Panc1 (cell line): Measurements from ENCODE around the gene TRIM28. TPM values are rescaled to one million over a fixed set of nuclear protein-coding genes. Genes with fewer than 3 reads are reported as not detected.

Experiments used
- ATAC-seq: fragments of 200-7000 bp; cut with Tn5 transposase; 2 replicates; pipeline ENCODE4 v1.9.1; 2020; ENCODE audit warnings: mild to moderate bottlenecking, moderate library complexity
- BruUV-seq: library from RNA; stranded (reverse); fragments of 400-500 nt; replicated peaks from 2 replicates; lab custom pipeline; 2021; lab: Mats Ljungman, UMichigan
- CTCF ChIA-PET: fragments of 300-600 bp; sonication (Branson Sonifier 250); formaldehyde crosslinking; loops from one replicate; lab custom pipeline; 2022; ENCODE audit warnings: antibody characterized with exemption; lab: Charles Lee
- POLR2A ChIA-PET: fragments of 300-600 bp; sonication (Branson Sonifier 250); formaldehyde crosslinking; loops from one replicate; lab custom pipeline; 2022; ENCODE audit warnings: antibody characterized with exemption; lab: Charles Lee
- DNase-seq: peaks from one replicate; pipeline ENCODE4 v3.0.0-alpha.2; 2010; ENCODE audit warnings: low read depth, low spot score
- H3K27ac ChIP-seq: 2 replicates; pipeline ENCODE4 v1.5.1; 2011; ENCODE audit warnings: mild to moderate bottlenecking, low read length, inconsistent platforms
- H3K27me3 ChIP-seq: fragments of 200-500 bp; sonication (Bioruptor generic); 2 replicates; pipeline ENCODE4 v1.6.0; 2014; ENCODE audit warnings: low read length, inconsistent platforms; ENCODE audit not compliant: control insufficient read depth, insufficient read depth
- H3K36me3 ChIP-seq: fragments of 200-500 bp; sonication (Bioruptor generic); 2 replicates; pipeline ENCODE4 v1.5.1; 2014; ENCODE audit warnings: inconsistent platforms, mild to moderate bottlenecking, low read length, moderate library complexity; ENCODE audit not compliant: control insufficient read depth, insufficient read depth
- H3K4me1 ChIP-seq: 2 replicates; pipeline ENCODE4 v1.5.1; 2011; ENCODE audit warnings: inconsistent platforms, mild to moderate bottlenecking, low read length, moderate library complexity; ENCODE audit not compliant: control insufficient read depth, insufficient read depth
- H3K4me3 ChIP-seq, 2 experiments: 2 replicates each; pipeline ENCODE4 v1.5.1; 2011 to 2012; ENCODE audit warnings: low read depth in 2 of 2, low read length in 2 of 2, mild to moderate bottlenecking in 2 of 2, inconsistent platforms in 1 of 2, moderate library complexity in 1 of 2
- H3K9me3 ChIP-seq: fragments of 200-500 bp; sonication (Bioruptor generic); 2 replicates; pipeline ENCODE4 v1.5.1; 2014; ENCODE audit warnings: low read depth, mild to moderate bottlenecking, inconsistent platforms, low read length, moderate library complexity; ENCODE audit not compliant: control insufficient read depth, insufficient read depth
- POLR2AphosphoS5 ChIP-seq: IDR thresholded peaks from 2 replicates; pipeline ENCODE4 v1.6.1; 2012; ENCODE audit warnings: mild to moderate bottlenecking, low read depth, low read length, moderate library complexity
- REST ChIP-seq, 2 experiments: IDR thresholded peaks; 2 replicates each; pipeline ENCODE4 v1.6.1; 2011 to 2012; ENCODE audit warnings: low read depth in 2 of 2, control low read depth in 1 of 2, low read length in 1 of 2, mild to moderate bottlenecking in 1 of 2, moderate library complexity in 1 of 2; ENCODE audit not compliant: insufficient read depth in 1 of 2
- SIN3A ChIP-seq: IDR thresholded peaks from 2 replicates; pipeline ENCODE4 v1.6.1; 2012; ENCODE audit warnings: low read depth, mild to moderate bottlenecking, low read length, moderate library complexity, borderline replicate concordance; ENCODE audit not compliant: insufficient read depth
- TCF7L2 ChIP-seq: IDR thresholded peaks from 2 replicates; pipeline ENCODE4 v1.6.1; 2011; ENCODE audit warnings: mild to moderate bottlenecking, low read depth, low read length, inconsistent platforms
- in situ Hi-C: cut with HindIII; loops from 2 replicates; pipeline ENCODE4 v1.10.0; 2016; ENCODE audit warnings: low sequenced_read_pairs, low pct_unique_long_range_greater_than_20kb
- intact Hi-C: fragments of 100-400 bp; cut with micrococcal nuclease; formaldehyde crosslinking; loops from one replicate; pipeline ENCODE4 v1.10.0; 2022; ENCODE audit not compliant: unreplicated experiment
- microRNA-seq: library from miRNA; unstranded; fragments of <30 nt; microRNA quantifications from one replicate; pipeline ENCODE4 v1.1.0, GENCODE V29; 2020; ENCODE audit not compliant: unreplicated experiment
- total RNA-seq: library from RNA; stranded (reverse); gene quantifications from one replicate; pipeline ENCODE4 v1.2.1, GENCODE V29; 2021; ENCODE audit not compliant: unreplicated experiment
- TF ChIP-seq, protein P1 (sequence below): fragments of 450-650 bp; IDR thresholded peaks from 2 replicates; pipeline ENCODE4 v1.5.1; 2017; ENCODE audit warnings: mild to moderate bottlenecking

The TRIM28 gene
- total RNA-seq, 1 experiment from 2014 or later = 767 TPM

DNA sequence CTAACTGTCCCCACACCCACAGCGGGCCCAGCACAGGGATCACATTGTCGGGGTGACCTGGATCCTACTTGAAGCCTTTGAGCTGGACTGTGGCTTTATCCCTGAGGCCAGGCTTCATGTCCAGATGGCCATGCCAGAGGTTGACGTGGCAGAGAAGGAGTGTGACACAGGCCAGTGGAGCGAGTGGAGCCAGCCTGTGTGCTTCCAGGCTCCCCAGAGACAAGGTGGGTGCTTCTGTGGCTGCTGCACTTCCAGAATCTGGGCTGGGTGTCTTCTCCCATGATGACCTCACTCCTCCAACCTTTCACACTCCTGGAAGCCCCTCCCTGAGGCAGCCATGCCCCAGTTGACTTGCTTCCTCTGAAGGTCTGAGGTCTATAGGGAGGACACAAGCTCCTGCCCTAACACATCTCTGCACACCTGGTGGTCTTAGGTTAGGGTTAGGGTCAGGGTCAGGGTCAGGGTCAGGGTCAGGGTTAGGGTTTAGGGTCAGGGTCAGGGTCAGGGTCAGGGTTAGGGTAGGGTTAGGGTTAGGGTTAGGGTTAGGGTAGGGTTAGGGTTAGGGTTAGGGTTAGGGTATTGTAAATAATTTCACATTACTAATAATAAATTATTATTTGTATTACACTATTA lies 42.4 kb downstream of the TRIM28 start:
- DNase-seq (no peak), ATAC-seq (peak; percentile 30; the same call in 1 of the 2 replicates)
- ChIA-PET CTCF (interaction anchor here (0.5 kb wide), 1 partner anchor 354 kb away, joined by 9 read pairs; no protein-coding TSS in a partner anchor), POLR2A (no interaction called here)
- no peak overlapping the region for H3K27ac ChIP-seq
- in situ Hi-C loops (no loop called here), intact Hi-C loops (no loop called here)
- peaks cover under 1% of the 10 kb centered on the region; the same call in 1 of the 2 replicates for H3K4me1 ChIP-seq
- H3K27me3 ChIP-seq = no peaks in the 10 kb centered on the region
- no peaks in the 10 kb centered on the region for H3K9me3 ChIP-seq
- no TSS peak for BruUV-seq
- TF ChIP-seq POLR2AphosphoS5 (no peak), REST (IDR thresholded peaks at IDR 0.05; ENCODE audit: insufficient read depth in 1 of 2, low read depth in 2 of 2, low read length in 1 of 2) (no peak), TCF7L2 (no peak), SIN3A (no peak)
- TF ChIP-seq, protein P1, sequence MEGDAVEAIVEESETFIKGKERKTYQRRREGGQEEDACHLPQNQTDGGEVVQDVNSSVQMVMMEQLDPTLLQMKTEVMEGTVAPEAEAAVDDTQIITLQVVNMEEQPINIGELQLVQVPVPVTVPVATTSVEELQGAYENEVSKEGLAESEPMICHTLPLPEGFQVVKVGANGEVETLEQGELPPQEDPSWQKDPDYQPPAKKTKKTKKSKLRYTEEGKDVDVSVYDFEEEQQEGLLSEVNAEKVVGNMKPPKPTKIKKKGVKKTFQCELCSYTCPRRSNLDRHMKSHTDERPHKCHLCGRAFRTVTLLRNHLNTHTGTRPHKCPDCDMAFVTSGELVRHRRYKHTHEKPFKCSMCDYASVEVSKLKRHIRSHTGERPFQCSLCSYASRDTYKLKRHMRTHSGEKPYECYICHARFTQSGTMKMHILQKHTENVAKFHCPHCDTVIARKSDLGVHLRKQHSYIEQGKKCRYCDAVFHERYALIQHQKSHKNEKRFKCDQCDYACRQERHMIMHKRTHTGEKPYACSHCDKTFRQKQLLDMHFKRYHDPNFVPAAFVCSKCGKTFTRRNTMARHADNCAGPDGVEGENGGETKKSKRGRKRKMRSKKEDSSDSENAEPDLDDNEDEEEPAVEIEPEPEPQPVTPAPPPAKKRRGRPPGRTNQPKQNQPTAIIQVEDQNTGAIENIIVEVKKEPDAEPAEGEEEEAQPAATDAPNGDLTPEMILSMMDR = no peak
- H3K36me3 ChIP-seq = no peaks in the 10 kb centered on the region
- H3K4me3 ChIP-seq = no peak overlapping the region

Small RNA genes lying within 50 kb of the gene (microRNA-seq; reads per million reads assigned to microRNA genes)
- gene MIR6807 = 2.2 reads per million

Other genes starting within 250 kb of the TRIM28 start
- 84.0 TPM for gene ERVK3-1, start 238.7 kb upstream of the TRIM28 start, total RNA-seq
- 6.6 TPM for gene ZSCAN22, start 217.1 kb upstream of the TRIM28 start, total RNA-seq
- gene A1BG, start 190.6 kb upstream of the TRIM28 start, total RNA-seq = 47.4 TPM
- gene ZNF497, start 181.3 kb upstream of the TRIM28 start, total RNA-seq = 1.9 TPM
- 1.6 TPM for gene ZNF837, start 163.0 kb upstream of the TRIM28 start, total RNA-seq
- gene RPS5, start 156.8 kb upstream of the TRIM28 start, total RNA-seq = 1,487 TPM
- 1.6 TPM for gene RNF225, start 148.4 kb upstream of the TRIM28 start, total RNA-seq
- gene ZNF584, start 135.4 kb upstream of the TRIM28 start, total RNA-seq = 29.0 TPM
- not detected for gene ZNF132, start 103.9 kb upstream of the TRIM28 start, total RNA-seq
- 7.8 TPM for gene ZNF324B, start 92.4 kb upstream of the TRIM28 start, total RNA-seq
- 12.8 TPM for gene ZNF324, start 77.0 kb upstream of the TRIM28 start, total RNA-seq
- 20.7 TPM for gene ZNF446, start 67.7 kb upstream of the TRIM28 start, total RNA-seq
- 10.7 TPM for gene SLC27A5, start 32.1 kb upstream of the TRIM28 start, total RNA-seq
- 24.7 TPM for gene ZBTB45, start 24.3 kb upstream of the TRIM28 start, total RNA-seq
- gene CHMP2A, start 11.0 kb downstream of the TRIM28 start, total RNA-seq = 191 TPM
- gene UBE2M, start 14.5 kb downstream of the TRIM28 start, total RNA-seq = 189 TPM
- gene MZF1, start 29.3 kb downstream of the TRIM28 start, total RNA-seq = 25.9 TPM